ENCODE data around the gene MAPK8IP2. TPM values are rescaled to one million over a fixed set of nuclear protein-coding genes. Genes with fewer than 3 reads are reported as not detected.
"Not testable (repeated sequence)": the region's sequence is repeated elsewhere in the genome, so short reads cannot be mapped to it uniquely, and the experiment has no call there.

The MAPK8IP2 gene
- total RNA-seq, 1 experiment from 2014 or later = 0.17 TPM

GRCh38 chr22:50612528-50613221, 12.1 kb downstream of the MAPK8IP2 start:
- DNase-seq (ENCODE audit: low read depth) = no peak

- no peak for DNase-seq (ENCODE audit: low read depth)
Measured at GRCh38 chr22:50613291-50613981, 12.8 kb downstream of the MAPK8IP2 start.

- not testable (repeated sequence) for DNase-seq (ENCODE audit: low read depth)
Measured at GRCh38 chr22:50614296-50614695, 13.7 kb downstream of the MAPK8IP2 start.

GRCh38 chr22:50620593-50621355, 20.2 kb downstream of the MAPK8IP2 start:
- no peak for DNase-seq (ENCODE audit: low read depth)

GRCh38 chr22:50621356-50621880, 20.8 kb downstream of the MAPK8IP2 start:
- peak; percentile 16 for DNase-seq (ENCODE audit: low read depth)

GRCh38 chr22:50621948-50622722, 21.5 kb downstream of the MAPK8IP2 start:
- no peak for DNase-seq (ENCODE audit: low read depth)

- no peak for DNase-seq (ENCODE audit: low read depth)
Measured at GRCh38 chr22:50622723-50623327, 22.2 kb downstream of the MAPK8IP2 start.

- DNase-seq (ENCODE audit: low read depth) = no peak
Measured at GRCh38 chr22:50624347-50625130, 23.9 kb downstream of the MAPK8IP2 start.

GRCh38 chr22:50625131-50625567, 24.6 kb downstream of the MAPK8IP2 start:
- no peak for DNase-seq (ENCODE audit: low read depth)

- DNase-seq (ENCODE audit: low read depth) = no peak
Measured at GRCh38 chr22:50625568-50626313, 25.1 kb downstream of the MAPK8IP2 start.

- DNase-seq (ENCODE audit: low read depth) = no peak
Measured at GRCh38 chr22:50626314-50626849, 25.8 kb downstream of the MAPK8IP2 start.

GRCh38 chr22:50626850-50627641, 26.5 kb downstream of the MAPK8IP2 start:
- DNase-seq (ENCODE audit: low read depth) = no peak

GRCh38 chr22:50627642-50628542, 27.3 kb downstream of the MAPK8IP2 start, which contains the start of gene ARSA:
Gene ARSA, minus strand, starts transcription at chr22:50628152. Its CDS starts 373 bp downstream, at chr22:50627779.
- peak; percentile 75 for DNase-seq (ENCODE audit: low read depth)

GRCh38 chr22:50628543-50629134, 28.0 kb downstream of the MAPK8IP2 start:
- DNase-seq (ENCODE audit: low read depth) = no peak

- peak; percentile 50 for DNase-seq (ENCODE audit: low read depth)
Measured at GRCh38 chr22:50630376-50630775, 29.8 kb downstream of the MAPK8IP2 start.

- no peak for DNase-seq (ENCODE audit: low read depth)
Measured at GRCh38 chr22:50633086-50633485, 32.5 kb downstream of the MAPK8IP2 start.

GRCh38 chr22:50633771-50634170, 33.2 kb downstream of the MAPK8IP2 start:
- DNase-seq (ENCODE audit: low read depth) = no peak

Data from LHCN-M2 (cell line).